GM20000 (cell line): ENCODE data around the gene STX1B.
A peak's percentile ranks its signal among the peaks of the same experiment; 100 is the strongest.

Experiments used
- DNase-seq: peaks from one replicate; pipeline ENCODE4 v3.0.0; 2012; ENCODE audit warnings: low spot score
- TF ChIP-seq, protein P1 (sequence below): IDR thresholded peaks from 2 replicates; pipeline ENCODE4 v1.5.1; 2012; ENCODE audit warnings: mild to moderate bottlenecking, control low read depth; ENCODE audit errors: extremely low read depth, missing control alignments

STX1B gene

DNA sequence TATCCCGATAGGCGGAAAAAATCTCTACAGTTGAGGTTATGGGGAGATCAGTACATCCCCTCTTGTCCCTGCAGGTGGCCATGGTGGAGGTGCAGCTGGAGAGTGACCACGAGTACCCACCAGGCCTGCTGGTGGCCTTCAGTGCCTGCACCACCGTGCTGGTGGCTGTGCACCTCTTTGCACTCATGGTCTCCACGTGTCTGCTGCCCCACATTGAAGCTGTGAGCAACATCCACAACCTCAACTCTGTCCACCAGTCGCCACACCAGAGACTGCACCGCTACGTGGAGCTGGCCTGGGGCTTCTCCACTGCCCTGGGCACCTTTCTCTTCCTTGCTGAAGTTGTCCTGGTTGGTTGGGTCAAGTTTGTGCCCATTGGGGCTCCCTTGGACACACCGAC, 57.3 kb downstream of the STX1B start:
- TF ChIP-seq, protein P1, sequence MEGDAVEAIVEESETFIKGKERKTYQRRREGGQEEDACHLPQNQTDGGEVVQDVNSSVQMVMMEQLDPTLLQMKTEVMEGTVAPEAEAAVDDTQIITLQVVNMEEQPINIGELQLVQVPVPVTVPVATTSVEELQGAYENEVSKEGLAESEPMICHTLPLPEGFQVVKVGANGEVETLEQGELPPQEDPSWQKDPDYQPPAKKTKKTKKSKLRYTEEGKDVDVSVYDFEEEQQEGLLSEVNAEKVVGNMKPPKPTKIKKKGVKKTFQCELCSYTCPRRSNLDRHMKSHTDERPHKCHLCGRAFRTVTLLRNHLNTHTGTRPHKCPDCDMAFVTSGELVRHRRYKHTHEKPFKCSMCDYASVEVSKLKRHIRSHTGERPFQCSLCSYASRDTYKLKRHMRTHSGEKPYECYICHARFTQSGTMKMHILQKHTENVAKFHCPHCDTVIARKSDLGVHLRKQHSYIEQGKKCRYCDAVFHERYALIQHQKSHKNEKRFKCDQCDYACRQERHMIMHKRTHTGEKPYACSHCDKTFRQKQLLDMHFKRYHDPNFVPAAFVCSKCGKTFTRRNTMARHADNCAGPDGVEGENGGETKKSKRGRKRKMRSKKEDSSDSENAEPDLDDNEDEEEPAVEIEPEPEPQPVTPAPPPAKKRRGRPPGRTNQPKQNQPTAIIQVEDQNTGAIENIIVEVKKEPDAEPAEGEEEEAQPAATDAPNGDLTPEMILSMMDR = no peak
- no peak for DNase-seq

DNA sequence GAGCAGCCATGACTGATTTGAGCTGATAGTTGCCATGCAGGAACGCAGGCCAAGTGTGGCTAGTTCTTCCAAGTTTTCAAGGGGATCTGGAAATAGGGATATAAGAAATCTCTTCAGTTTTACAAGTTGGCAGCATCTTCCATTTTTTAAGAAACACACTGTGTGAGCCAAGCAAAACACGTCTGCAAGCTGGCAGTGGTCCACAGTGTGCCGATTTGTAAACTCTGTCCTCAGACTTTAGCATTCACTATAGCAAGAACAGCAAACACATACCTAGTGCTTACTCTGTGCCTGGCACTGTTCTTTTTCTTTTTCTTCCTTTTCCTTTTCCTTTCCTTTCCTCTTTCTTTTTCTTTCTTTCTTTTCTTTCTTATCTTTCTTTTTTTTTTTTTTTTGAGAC, 58.7 kb downstream of the STX1B start:
- DNase-seq = no peak
- TF ChIP-seq, protein P1 = no peak

DNA sequence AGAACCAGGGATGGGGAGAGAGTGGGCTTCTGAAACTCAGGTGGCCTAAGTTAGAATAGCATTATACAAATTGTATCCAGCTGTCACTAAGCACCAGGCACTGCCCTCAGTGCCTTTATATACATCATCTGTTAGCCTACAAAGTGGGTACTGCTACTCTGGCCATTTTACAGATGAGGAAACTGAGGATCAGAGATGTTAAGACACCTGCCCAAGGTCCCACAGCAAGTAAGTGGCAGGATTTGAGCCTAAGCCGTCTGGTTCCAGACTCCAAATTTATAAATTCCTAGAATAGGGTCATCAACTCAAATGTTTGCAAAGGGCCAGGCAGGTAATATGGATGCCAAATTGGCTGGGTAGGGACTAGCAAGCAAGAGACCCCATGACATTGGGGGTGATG, 59.2 kb downstream of the STX1B start:
- DNase-seq = no peak
- TF ChIP-seq, protein P1 = no peak

DNA sequence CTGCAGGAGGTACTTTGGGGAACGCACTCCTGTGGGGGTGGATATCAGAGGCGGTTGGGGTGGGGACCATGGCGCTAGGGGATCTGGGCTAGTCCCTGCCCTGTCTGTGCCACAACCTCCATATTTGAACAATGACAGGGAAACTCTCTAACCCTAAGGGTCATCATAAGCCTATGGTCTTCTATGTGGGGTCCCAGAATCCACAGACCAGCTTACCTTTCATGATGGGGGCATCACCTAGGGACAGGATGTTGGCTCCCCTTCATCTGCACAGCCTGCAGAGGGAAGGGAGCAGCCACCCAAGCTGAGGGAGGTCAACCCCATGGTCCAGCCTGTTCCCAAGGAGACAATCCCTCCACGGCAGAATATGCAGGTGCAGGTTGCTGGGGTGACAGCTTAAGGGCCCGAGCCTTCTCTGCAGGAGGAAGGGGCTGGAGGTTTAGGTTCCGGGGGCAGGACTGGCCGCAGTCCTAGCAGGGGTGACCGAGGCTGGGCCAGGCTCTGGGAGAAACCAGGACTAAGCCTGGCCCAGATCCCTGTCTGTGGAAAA, 59.8 kb downstream of the STX1B start:
- TF ChIP-seq, protein P1 = no peak
- DNase-seq = no peak

DNA sequence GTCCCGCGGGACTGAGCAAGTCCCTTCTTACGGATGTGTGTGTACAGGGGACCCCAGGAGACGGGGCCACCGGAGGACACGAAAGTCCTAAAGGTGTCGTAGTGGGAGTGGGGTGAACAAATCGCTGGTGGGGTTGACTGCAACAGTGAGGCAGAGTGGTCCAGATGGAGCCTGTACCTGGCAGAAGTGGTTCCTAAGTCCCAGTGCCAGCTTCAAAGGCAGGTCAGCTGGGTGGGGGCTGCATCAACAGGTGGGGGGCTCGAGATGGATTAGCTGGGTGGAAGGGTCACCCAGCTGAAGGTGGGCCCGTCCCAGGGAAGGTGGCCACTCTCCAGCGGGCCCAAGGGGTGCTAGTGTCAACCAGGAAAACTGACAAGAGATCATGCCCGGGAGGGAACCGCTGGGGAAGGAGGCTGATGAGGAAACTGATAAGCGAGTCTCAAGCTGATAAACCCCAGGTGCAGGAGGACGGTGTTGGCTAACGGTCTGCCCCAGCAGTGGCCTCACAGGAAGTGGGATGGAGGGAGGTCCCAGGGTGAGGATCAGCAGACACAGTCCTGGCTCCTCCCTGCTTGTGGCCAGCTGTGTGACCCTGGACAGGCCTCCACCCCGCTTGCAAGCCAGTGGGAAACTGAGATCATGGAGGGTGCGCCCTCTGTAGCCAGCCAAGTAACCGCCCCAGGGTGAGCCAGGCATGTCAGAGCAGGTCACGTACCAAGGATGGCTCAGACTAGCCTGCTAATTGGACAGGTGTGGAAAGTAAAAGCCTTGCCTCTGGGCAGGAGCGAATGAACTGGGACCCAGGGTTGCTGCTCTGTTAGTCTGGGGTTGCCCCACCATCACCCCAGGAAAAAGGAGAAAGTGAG, 60.6 kb downstream of the STX1B start:
- TF ChIP-seq, protein P1 = peak; percentile 30
- peak; percentile 77 for DNase-seq

DNA sequence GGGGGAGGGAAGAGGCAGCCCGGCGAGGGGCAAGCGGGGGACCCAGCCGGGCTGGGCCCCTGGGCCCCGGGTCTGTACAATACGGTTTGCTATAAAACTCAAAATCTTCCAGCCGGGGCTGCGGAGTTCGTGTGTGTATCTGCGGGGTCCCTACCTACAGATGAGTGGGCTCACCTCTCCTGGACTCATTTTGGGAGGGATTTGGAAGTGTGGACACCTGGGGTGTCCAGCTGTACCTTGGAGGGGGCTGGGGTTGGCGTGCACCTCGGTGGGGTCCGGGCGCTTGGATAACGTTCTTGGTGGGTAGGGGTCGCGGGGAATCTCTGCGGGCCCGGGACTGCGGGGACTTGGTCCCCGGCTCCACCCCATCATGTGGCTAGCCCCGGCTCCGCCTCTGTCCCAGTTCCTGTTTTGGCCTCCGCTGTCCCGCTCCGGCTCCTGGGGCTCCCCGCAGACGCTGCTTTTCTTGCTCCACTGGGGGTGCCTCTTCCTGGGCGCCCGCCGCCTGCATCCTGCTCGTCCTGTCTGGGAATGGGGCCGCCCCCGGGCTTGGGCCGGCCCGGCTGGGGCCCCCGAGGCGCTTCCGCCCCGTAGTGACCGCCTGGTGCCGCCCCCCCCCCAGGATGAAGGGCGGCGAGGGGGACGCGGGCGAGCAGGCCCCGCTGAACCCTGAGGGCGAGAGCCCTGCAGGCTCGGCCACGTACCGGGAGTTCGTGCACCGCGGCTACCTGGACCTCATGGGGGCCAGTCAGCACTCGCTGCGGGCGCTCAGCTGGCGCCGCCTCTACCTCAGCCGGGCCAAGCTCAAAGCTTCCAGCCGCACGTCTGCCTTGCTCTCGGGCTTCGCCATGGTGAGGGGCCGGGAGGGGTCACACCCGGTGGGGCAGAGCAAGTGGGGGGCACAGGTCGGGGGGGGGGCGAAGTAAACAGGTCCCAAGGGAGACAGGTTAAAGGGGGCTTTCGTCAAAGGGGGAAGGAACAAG, 61.5 kb downstream of the STX1B start, which contains the start of gene ORAI3:
TSS of gene ORAI3 (plus strand) at position 402 of the 983 bp plus-strand sequence. CDS start at position 624, 222 bp downstream.
- peak; percentile 92 for DNase-seq
- TF ChIP-seq, protein P1 = no peak
